ENCODE data around the gene CFDP1.
A peak's percentile ranks its signal among the peaks of the same experiment; 100 is the strongest.

CFDP1 gene

GRCh38 chr16:75317101-75317522, 116.2 kb downstream of the CFDP1 start:
- peak; percentile 17 for DNase-seq

- peak; percentile 51 for DNase-seq
These were observed 117.6 kb downstream of the CFDP1 start for GRCh38 chr16:75315539-75316306.

GRCh38 chr16:75312875-75313274, 120.4 kb downstream of the CFDP1 start:
- DNase-seq: no peak

DNA sequence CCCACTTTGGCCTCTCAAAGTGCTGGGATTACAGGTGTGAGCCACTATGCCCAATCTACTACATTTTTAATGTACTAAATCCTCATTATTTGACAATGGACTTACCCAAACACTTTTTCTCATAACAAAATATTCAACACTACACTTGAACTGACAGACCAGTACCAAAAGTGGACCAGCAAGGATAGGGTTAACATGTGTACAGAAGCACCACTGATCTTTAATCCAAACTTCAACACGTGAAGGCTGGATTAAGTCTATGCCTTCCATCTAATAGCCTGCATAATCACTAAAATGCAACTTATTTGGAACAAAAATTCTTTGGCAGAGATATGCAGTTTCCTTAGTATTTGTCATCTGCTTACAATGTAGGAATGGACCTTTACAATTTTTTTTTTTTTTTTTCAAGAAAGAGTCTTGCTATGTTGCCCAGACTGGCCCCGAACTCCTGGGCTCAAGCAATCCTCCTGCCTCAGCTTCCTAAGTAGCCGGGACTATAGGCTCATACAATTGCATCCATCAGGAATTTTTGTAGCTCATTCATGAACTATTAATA, 121.8 kb downstream of the CFDP1 start:
- peak; percentile 58 for DNase-seq

- DNase-seq: no peak
These were observed 122.8 kb downstream of the CFDP1 start for GRCh38 chr16:75310541-75310940.

DNA sequence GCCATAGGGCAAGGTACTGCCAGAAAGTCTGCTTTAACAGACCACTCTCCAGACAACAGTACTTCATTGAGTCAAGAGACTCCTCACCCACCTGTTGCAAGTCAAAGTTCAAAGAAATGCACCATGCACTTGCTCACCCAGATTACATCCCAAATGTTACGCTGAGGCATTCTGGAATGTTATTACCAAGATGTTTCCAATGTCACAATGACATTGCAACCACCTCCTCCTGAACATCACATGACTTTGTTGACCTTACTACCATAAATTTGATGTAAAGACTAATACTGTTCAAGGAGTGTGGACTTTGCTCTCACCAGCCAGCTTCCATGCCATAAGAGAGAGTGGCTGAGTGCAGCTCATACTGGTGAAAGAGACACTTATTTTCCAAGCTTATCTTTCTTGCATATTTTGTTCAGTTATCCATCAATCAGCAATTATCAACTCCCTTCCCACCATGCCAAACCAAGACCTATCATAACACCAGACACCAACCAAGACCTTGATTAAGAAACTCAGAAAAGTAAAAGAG, 123.3 kb downstream of the CFDP1 start:
- no peak for DNase-seq

DNA sequence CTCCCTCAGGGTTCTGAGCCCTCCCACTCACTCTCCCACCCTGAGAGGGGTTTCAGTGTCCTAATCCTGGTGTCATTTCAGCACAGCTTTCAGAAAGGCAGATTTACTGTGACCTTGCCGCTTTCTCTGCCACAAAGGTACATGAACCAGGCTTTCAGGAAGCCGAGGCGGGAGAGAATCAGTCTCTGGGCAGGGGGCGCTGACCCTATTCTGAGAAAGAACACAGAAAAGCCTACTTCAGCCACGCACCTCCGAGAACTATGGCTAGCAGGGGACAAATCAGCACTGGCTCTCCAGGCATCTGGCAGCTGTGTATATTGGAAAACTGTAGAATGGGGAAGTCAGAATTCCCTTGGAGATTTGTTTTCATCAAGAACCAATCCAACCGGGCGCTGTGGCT, 124.1 kb downstream of the CFDP1 start:
- no peak for DNase-seq

GRCh38 chr16:75308011-75308410, 125.3 kb downstream of the CFDP1 start:
- DNase-seq: no peak

- DNase-seq: no peak
These were observed 125.8 kb downstream of the CFDP1 start for GRCh38 chr16:75307506-75307905.

DNA sequence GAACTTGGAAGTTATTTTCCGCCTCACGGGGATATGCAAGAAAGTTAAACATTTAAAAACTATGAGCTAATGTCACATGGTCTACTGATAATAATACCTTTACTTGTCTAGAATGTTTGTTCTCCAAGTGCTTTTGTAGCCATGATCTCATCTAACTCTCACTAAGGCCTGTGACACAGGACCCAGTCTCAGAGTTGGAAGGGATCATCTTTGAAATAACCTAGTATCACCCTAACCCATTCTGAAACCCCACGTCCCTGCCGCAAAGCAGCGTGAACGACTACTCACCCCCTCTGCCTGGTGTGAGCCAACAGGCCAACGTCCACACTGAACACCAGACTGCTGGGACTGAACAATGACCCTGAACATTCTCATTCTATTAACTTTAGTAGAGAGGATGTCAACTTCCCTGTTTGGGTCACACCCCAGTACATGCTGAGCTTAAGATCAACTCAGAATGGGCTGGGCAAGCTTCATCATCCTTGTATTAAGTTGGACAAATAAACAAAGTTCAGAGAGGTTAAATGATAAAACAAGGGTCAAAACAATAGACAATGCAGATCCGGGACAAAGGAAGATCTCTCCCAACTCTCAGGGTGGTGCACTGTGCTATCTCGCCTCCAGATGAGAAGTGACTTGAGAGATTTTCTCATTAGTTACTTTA, 127.1 kb downstream of the CFDP1 start:
- DNase-seq: no peak

DNA sequence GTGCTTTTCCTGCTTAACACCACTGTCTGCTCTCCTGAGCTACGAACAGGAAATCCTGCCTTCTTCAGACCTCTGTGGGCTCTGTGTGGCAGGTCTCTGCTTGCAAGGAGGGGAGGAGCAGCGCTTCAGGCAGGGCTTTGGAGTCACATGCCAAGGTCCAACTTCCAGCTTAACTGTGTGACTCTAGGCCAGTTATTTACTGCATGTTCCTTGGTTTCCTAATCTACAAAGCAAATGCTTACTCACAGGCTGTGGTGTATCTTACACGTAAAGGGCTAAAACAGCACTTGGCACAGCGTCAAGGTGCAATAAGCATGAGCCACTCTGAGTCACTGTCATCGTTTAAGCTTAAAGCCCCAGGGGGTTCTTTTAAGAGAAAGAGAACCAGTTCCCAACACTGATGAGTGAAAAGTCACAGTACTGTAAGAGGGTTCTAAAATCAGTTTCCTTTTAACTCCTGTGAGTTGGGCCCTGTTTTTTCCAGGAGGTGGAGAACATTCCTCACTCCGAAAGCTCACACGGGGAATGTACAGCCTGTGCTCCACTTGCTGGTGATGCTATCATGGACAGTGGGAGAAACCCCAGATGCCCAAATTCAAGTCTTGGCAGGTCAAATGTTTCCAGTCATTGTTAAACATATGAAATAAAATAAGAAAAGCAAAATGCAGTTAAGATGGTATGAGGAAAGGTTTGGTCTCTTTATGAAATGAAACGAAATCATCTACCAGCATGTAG, 127.8 kb downstream of the CFDP1 start:
- DNase-seq: peak; percentile 99

DNA sequence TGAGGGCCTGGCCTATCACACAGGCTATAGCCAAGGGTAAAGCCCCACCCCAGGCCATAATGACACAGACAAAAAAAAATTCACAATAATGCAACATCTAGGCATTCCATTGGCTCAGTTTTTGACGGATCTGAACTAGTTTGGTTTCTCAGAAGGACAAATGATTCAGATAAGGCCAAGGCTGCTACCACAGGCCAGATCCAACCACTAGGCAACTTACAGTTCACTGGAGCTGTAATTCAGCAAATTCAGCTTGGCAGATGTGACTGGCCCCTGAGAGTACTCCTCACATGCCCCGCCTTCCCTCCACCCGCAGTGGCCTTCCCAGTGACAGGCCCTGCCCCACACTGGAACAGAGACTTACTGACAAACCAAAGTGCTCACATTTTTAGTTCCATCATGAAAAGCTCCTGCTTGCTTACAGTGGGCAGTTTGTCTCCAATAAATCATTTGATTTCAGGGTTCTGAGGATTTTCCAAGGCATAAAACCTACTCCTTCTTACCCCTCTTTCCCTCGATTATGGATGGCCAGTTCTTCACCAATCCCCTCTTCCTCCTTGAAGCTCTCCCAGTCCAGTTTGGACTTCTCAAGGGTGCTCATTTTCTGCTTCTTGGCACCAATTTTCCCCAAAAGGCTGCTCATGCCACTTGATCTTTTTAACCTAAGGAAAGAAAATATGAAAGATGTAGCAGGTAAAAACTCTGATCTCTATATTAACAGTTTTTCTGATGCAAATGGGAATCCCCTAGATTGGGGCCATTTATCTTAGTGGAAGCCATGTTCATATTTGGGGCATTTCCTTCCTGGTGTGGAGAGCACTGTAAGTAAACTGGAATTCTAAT, 128.6 kb downstream of the CFDP1 start:
- peak; percentile 71 for DNase-seq

GRCh38 chr16:75301804-75302203, 131.5 kb downstream of the CFDP1 start:
- no peak for DNase-seq

GRCh38 chr16:75298267-75298666, 135.0 kb downstream of the CFDP1 start:
- no peak for DNase-seq

- DNase-seq: no peak
These were observed 136.7 kb downstream of the CFDP1 start for GRCh38 chr16:75296606-75297005.

DNA sequence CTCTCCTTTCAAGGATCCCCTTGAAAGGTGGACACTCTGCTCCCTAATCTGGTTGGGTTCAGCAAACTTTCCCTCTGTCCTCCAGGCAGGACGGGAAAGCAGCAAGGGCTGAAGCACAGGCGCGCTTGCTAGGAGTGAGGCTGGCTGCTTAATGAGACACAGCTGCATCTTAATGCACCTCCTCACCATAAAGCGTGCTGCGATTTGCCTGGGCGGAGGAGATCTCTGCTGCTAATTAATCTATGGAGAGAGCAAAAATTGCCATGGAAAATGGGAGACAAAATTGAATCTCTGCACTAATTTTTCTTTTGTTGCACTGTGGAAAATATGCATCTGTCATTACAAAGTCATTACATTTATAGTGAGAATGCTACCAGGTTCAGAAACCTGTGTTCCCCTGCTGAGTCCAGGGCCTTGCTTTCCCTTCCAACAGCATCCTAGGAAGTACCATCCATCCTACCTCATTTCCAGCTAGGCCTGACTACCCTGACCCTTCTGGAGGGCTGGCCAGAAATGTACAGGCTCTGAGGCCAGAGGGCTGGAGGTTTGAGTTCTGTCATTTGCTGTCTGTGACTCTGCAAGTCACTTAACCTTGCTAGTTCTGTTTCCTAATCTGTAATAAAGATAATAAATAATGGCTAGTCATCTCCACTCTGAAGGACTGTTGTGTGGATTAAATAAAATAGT, 138.4 kb downstream of the CFDP1 start:
- peak; percentile 46 for DNase-seq

- DNase-seq: no peak
These were observed 139.5 kb downstream of the CFDP1 start for GRCh38 chr16:75293772-75294171.

DNA sequence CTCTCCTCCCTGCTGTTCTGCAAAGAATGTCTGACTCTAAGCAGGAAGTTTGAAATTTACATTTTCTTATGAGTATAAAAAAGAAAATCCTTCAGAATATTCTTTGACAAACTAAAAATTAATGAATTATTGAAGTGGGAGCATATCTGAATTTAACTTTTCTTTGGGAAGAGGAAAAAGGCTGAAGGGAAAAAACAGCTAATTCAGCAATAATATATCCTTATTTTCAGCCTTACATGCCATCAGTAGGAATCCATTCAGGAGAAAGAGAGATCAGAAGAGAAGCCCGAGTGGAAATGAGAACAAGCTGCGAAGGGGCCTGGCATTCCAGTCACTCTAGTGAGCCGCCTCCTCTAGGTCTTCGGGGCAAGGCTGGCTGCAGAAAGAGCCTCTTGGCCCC, 140.1 kb downstream of the CFDP1 start:
- no peak for DNase-seq

GRCh38 chr16:75292691-75293090, 140.6 kb downstream of the CFDP1 start:
- DNase-seq: no peak

- no peak for DNase-seq
These were observed 144.1 kb downstream of the CFDP1 start for GRCh38 chr16:75289189-75289588.

- DNase-seq: no peak
These were observed 144.6 kb downstream of the CFDP1 start for GRCh38 chr16:75288596-75289120.

Data from fibroblast of upper back skin (primary cell).